Measurements from ENCODE around the gene SLC16A1. TPM values are rescaled to one million over a fixed set of nuclear protein-coding genes. Genes with fewer than 3 reads are reported as not detected.

SLC16A1 gene
- total and polyA plus RNA-seq, 2 experiments from 2014 or later: 231 to 593 TPM

DNA sequence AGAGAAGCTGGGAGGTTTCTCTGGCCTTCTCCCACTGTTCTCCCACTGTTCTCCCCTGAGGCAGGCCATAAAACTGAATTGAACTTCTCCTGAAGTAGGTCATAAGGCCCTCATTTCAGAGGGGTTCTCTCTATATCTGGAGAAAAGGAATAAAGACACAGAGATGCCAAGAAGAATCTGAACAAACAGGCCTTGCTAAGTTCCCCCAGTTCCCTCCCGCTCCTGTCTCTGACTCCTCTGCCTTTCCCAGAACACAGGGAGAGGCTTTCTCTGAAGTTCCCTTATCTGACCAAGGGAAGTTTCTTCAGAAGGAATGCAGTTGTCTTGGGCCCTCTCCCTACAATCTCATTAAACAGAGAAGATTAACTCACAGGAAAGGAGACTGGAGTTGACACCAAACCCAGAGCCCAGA is 83.4 kb downstream of the SLC16A1 start (continued):
- TF ChIP-seq, protein P1, sequence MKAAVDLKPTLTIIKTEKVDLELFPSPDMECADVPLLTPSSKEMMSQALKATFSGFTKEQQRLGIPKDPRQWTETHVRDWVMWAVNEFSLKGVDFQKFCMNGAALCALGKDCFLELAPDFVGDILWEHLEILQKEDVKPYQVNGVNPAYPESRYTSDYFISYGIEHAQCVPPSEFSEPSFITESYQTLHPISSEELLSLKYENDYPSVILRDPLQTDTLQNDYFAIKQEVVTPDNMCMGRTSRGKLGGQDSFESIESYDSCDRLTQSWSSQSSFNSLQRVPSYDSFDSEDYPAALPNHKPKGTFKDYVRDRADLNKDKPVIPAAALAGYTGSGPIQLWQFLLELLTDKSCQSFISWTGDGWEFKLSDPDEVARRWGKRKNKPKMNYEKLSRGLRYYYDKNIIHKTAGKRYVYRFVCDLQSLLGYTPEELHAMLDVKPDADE (IDR thresholded peaks at IDR 0.05): no peak
- TF ChIP-seq, protein P2, sequence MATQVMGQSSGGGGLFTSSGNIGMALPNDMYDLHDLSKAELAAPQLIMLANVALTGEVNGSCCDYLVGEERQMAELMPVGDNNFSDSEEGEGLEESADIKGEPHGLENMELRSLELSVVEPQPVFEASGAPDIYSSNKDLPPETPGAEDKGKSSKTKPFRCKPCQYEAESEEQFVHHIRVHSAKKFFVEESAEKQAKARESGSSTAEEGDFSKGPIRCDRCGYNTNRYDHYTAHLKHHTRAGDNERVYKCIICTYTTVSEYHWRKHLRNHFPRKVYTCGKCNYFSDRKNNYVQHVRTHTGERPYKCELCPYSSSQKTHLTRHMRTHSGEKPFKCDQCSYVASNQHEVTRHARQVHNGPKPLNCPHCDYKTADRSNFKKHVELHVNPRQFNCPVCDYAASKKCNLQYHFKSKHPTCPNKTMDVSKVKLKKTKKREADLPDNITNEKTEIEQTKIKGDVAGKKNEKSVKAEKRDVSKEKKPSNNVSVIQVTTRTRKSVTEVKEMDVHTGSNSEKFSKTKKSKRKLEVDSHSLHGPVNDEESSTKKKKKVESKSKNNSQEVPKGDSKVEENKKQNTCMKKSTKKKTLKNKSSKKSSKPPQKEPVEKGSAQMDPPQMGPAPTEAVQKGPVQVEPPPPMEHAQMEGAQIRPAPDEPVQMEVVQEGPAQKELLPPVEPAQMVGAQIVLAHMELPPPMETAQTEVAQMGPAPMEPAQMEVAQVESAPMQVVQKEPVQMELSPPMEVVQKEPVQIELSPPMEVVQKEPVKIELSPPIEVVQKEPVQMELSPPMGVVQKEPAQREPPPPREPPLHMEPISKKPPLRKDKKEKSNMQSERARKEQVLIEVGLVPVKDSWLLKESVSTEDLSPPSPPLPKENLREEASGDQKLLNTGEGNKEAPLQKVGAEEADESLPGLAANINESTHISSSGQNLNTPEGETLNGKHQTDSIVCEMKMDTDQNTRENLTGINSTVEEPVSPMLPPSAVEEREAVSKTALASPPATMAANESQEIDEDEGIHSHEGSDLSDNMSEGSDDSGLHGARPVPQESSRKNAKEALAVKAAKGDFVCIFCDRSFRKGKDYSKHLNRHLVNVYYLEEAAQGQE (IDR thresholded peaks at IDR 0.05; ENCODE audit: unreplicated experiment): no peak
- TF ChIP-seq ZNF331 (CRISPR knock-in tag; IDR thresholded peaks at IDR 0.05; ENCODE audit: low read depth) (no peak), CREB1 (CRISPR knock-in tag; IDR thresholded peaks at IDR 0.05; ENCODE audit: low read depth) (no peak), EZH2phosphoT487 (IDR thresholded peaks at IDR 0.05; ENCODE audit: unreplicated experiment) (no peak)

DNA sequence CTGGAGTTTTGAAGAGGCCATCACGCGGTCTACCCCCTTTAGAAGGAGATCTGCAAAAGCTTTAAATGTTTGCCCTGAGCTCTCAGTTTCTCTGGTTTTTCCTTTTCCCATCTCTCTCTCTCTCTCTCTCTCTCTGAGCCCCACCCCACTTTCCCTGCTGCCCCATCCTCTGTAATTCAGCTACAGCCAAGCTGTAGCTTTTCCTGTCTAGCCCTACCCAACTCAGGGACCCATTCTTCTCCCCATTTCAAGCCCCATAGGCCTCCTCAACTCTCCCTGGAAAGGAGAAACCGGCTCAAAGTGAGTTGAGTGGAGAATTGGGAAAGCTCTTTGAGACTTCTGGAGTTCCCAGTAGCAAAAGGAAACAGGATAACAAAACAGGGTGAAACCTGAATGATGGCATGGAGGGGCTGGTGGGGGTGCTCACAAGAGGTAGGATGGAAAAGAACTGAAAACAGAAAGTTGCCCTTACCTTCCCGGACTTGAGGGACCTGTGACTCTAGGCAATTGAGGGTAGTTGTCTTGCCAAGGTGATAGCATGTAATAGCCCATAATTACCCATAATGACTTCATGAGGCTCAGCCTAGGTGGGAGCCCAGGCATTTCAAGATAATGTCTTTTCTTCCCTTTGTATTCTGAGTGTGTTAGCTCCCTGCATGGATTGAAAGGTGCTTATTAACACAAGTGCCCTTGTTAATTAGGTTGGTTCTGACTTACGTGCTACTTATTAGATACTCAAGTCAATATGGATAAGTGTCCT is 84.9 kb downstream of the SLC16A1 start:
- Histone ChIP-seq H3F3A (replicated peaks; ENCODE audit: low read depth) (0 out of 2 replicates have a peak, but pooled peaks cover 2% of the 10 kb centered on the region), H3K36me3 (ENCODE audit: insufficient read depth) (no peaks in the 10 kb centered on the region), H3K4me1 (ENCODE audit: insufficient read depth) (peaks cover 16% of the 10 kb centered on the region), H3K79me2 (replicated peaks; ENCODE audit: insufficient read depth) (no peaks in the 10 kb centered on the region), H2AFZ (no peak overlapping the region; the same call in 1 of the 2 replicates), H3K9me2 (ENCODE audit: insufficient read depth) (peaks cover 8% of the 10 kb centered on the region; the same call in 1 of the 2 replicates), H3K4me3 (no peak overlapping the region), H3K27ac (ENCODE audit: low read depth) (no peak overlapping the region), H3K27me3 (ENCODE audit: insufficient read depth) (no peaks in the 10 kb centered on the region), H3K4me2 (no peak overlapping the region), H4K20me1 (replicated peaks; ENCODE audit: insufficient read depth) (no peaks in the 10 kb centered on the region)
- Mint-ChIP-seq H3K27me3 (ENCODE audit: insufficient read depth, low read depth, poor library complexity) (peaks cover 12% of the 10 kb centered on the region), H3K36me3 (ENCODE audit: low read depth) (0 out of 3 replicates have a peak, but pooled peaks cover 3% of the 10 kb centered on the region), H3K9me3 (no peaks in the 10 kb centered on the region), H3K4me3 (no peak overlapping the region), H3K4me1 (peaks cover 29% of the 10 kb centered on the region), H3K27ac (no peak overlapping the region)
- ATAC-seq (no peak), DNase-seq (ENCODE audit: low spot score) (no peak)
- TF ChIP-seq CREB1 (CRISPR knock-in tag; IDR thresholded peaks at IDR 0.05; ENCODE audit: low read depth): no peak
- TF ChIP-seq, protein P2 (IDR thresholded peaks at IDR 0.05; ENCODE audit: unreplicated experiment): no peak
- no peak for TF ChIP-seq JUNB (IDR thresholded peaks at IDR 0.05; ENCODE audit: unreplicated experiment)
- no peak for TF ChIP-seq EZH2phosphoT487 (IDR thresholded peaks at IDR 0.05; ENCODE audit: unreplicated experiment)
- no peak for TF ChIP-seq ZNF462 (CRISPR knock-in tag; IDR thresholded peaks at IDR 0.05)
- TF ChIP-seq ZNF114 (CRISPR knock-in tag; IDR thresholded peaks at IDR 0.05): no peak
- no peak for TF ChIP-seq ZNF331 (CRISPR knock-in tag; IDR thresholded peaks at IDR 0.05; ENCODE audit: low read depth)

All from GM23338 (cell line).